GM19452 (cell line): ENCODE measurements around the gene C10orf143.

Source experiments
- ATAC-seq: cut with Tn5 transposase; IDR thresholded peaks from one replicate; pipeline ENCODE4 v1.9.1; 2021; ENCODE audit not compliant: unreplicated experiment

C10orf143 gene

GRCh38 chr10:130016993-130017630, 93.5 kb downstream of the C10orf143 start:
- no peak for ATAC-seq

DNA sequence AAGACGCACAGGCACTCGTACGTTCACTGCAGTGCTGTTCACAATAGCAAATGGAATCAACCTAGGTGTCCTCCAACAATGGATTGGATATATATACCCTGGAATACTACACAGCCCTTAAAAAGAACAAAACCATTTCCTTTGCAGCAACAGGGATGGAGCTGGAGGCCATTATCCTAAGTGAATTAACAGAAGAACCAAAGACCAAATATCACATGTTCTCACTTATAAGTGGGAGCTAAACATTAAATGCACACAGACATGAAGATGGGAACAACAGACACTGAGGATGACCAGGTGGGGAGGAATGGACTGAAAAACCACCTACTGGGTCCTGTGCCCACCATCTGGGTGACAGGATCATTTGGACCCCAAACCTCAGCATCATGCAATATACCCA, 94.5 kb downstream of the C10orf143 start:
- no peak for ATAC-seq

DNA sequence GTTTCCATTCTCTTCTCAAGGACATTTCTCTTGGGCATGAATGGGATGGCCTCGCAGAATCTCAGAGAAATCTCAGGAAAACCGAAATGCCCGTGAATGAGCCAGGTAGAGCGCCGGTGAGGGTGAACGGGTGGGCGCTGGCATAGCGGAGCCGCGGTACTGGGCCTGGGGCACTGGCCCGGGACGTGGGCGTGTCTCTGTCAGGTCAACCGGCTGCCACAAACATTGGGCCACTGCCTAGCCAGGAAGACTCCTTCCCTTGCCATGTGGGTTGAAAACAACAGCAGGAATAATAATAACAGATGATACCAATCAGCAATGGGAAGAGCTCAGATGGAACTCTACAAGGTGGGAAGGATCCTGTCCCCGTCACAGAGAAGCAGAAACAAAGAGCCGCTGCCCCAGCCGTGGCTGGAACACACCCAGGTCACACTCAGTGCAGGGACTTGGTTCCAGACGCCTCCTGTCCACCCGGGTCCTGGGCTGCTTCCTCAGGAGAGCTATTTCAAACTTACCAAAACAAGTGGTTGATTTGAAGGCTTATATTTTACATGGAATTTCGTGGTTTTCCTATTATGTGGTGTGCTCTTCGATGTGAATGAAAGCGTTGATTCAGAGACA, 95.4 kb downstream of the C10orf143 start:
- no peak for ATAC-seq

DNA sequence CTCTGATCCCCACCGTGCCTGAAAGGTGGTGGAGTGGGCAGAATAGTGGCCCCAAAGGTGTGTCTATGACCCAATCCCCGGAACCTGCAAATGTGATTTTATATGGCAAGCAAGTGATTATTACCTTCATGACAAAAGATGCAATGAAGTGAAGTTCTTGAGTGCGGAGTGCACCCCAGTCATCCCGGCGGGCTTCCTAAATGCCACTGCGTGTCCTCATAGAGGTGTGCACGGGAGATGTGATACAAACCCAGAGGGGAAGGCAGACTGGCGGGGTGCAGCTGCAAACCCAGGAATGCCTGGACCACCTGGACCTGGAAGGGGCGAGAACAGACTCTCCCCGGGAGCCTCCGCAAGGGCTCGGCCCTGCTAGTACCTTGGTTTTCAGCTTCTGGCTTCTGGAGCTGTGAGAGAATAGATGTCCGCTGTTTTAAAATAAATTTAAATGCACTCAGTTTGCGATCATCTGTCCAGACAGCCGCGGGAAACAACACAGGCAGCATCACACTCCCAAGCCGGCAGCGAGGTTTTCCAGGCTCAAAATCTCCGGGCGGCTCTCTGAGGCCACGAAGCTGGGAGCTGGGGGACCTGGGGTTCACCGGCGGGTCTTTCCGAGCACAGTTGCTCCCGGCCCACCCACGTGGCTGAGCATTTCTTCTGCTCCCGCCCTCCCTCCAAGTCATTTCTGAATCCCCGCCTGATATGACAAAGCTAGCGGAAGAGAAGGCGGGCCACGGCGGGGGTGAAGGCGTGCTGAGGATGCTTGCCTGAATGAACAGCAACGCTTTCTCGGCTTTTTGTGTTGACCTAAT, 96.2 kb downstream of the C10orf143 start:
- no peak for ATAC-seq
